Activated CD4-positive, alpha-beta T cell treated with anti-CD3 and anti-CD28 coated beads, Interleukin-2, amount 50 U/mL, for 16 hours (primary cell): ENCODE data around the gene CORO6.

Experiments used
- DNase-seq: peaks from one replicate; pipeline ENCODE4 v3.0.0-alpha.2; 2020

CORO6 gene

GRCh38 chr17:29612094-29612403 lies 10.7 kb downstream of the CORO6 start:
- DNase-seq, result no peak

DNA sequence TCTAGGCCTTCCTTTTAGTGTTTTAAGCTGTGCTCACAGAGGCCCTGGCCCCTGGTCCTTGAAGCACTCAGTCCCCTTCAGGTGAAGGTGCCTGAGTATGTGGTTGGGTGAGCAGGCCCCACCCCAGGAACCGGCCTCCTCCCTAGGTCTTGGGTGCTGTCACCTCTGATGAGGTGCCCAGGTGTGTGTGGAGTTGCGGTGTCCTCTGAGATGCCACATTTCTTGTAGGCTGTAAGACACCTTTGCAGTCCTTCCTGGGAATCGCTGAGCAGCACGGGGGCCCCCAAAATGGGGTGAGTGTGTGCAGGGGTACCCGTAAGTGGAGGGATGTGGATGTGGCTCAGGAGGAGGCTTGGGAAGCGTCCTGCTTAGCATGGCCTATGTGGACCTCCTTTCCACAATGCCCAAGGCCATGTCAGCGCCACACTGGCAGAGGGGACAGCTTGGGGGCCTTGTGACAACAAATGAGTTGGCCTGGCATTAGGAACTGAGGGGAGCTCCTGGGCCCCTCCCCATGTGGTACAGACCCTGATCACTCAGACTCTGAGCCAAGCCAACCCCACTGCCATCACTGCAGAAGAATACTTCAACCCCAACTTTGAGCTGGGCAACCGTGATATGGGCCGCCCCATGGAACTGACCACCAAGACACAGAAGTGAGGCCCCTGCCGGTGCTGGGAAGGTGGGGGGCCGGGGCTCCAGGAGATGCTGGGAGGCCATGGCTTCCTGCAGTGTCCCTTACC lies 11.2 kb downstream of the CORO6 start:
- no peak for DNase-seq

DNA sequence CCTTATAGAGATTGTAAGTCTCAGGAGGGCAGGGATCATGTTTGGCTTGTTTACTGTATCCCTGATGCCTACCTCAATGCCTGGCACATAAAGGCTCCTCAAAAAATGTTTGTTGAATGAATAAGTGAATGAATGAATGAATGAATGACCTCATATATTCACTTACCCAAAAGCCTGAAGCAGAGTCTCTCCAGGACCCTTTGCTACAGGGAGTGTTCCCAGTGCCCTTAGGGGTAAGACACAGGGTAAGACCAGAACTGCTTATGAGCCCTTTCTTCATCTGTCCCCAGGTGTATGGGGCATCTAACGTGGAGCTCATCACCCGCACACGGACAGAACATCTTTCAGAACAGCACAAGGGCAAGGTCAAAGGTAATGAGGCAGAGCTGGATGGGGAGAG lies 12.3 kb downstream of the CORO6 start:
- no peak for DNase-seq

DNA sequence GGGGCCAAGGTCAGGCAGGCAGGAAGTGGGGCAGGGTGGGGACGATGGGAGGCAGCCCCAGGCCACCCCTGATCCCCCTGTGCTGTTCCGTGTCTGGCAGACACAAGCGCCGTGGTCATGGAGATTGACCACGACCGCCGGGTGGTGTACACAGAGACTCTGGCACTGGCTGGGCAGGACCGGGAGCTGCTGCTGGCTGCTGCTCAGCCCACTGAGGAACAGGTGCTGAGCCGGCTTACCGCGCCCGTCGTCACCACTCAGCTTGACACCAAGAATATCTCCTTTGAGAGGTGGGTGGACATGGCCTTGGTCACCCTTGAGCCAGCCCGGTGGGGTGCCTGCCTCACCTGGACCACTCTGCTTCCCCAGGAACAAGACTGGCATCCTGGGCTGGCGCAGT lies 13.7 kb downstream of the CORO6 start:
- no peak for DNase-seq

DNA sequence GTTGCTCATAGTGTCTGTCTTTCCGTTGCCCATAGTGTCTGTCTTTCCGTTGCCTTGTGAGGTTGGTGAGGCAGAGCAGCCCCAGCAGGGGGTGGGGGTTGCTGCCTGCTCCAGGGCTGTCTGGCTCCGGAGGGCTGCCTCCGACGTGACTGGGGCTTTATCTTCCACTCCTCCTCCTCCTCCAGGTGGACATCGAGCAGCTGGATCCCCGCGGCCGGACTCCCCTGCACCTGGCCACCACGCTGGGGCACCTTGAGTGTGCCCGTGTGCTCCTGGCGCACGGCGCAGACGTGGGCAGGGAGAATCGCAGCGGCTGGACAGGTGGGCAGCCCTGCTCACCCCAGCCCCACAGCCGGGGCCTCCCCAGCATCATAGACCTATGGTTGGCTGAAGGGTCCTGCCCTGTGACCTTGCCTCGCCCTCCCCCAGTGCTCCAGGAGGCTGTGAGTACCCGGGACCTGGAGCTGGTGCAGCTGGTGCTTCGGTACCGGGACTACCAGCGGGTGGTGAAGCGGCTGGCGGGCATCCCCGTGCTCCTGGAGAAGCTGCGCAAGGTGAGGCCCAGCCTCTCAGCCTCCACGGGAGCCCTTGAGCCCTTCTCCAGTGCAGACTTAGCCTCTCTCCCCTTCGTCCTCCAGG lies 15.0 kb downstream of the CORO6 start:
- DNase-seq, result no peak

GRCh38 chr17:29603109-29603674 lies 19.5 kb downstream of the CORO6 start:
- DNase-seq, result no peak

DNA sequence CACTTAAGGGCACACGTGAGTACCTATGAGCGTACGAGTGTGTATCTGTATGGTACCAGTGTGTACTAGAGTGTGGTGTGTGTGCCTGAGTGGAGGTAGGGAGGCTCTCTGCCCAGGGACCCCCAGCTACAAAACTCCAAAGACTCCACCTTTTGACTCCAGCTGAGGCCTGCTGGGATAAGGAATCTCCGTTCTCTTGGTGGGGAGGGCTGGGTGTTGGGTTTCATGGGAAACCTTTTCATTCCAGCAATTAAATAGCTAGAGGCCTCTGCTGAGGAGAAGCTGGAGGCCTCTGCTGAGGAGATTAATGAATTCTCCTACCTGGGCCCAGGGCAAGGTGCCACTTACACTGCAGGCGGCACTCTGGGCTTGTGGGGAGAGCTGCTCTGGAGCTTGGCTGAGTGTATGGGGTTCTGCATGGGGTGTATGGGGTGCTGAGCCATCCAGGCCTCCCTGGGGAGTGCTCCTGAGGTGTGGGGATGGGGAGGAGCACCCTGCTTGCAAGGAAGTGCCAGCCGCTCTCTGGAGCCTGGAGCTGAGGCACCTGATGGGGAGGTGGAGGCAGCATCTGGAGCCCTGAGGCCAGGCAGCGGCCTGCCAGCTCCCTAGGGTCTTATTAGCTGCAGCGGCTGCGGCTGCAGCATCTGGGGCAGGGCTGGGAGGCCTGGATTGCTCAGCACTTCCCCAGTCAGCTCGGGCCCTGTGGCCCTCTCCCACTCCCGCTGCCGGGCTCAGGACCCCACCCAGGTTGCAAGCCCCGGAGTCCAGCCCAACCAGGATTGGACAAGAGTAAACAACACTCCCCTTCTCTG lies 25.1 kb downstream of the CORO6 start:
- no peak for DNase-seq

DNA sequence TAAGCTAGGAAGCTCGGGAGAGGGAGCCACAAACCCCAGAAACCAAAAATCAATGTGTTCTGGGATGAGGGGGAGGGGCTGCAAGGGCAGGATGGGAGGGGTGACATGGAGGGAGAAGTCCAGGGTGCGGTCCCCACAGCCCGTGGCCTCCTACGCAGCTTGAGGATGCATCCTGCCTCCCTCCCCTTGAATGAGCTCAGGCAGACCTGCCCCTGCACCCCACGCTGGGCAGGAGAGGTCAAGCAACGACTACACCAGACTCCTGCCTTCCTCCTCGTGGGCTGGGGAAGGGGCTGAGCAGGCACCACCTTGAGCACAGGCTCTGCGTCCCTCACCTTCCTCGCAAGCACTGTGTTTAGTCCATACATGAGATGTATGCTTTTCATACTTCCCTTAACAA lies 25.9 kb downstream of the CORO6 start:
- DNase-seq, result no peak

- DNase-seq, result no peak
Measured at GRCh38 chr17:29595943-29596774, 26.6 kb downstream of the CORO6 start.

- DNase-seq, result no peak
Measured at GRCh38 chr17:29595107-29595942, 27.4 kb downstream of the CORO6 start.

GRCh38 chr17:29594519-29595090 lies 28.1 kb downstream of the CORO6 start:
- no peak for DNase-seq

- no peak for DNase-seq
Measured at GRCh38 chr17:29593591-29594518, 28.9 kb downstream of the CORO6 start.

GRCh38 chr17:29592850-29593551 lies 29.7 kb downstream of the CORO6 start, which contains the start of gene ANKRD13B:
ANKRD13B (plus strand) TSS chr17:29593132; CDS start chr17:29593622, 490 bp downstream.
- peak; percentile 63 for DNase-seq

DNA sequence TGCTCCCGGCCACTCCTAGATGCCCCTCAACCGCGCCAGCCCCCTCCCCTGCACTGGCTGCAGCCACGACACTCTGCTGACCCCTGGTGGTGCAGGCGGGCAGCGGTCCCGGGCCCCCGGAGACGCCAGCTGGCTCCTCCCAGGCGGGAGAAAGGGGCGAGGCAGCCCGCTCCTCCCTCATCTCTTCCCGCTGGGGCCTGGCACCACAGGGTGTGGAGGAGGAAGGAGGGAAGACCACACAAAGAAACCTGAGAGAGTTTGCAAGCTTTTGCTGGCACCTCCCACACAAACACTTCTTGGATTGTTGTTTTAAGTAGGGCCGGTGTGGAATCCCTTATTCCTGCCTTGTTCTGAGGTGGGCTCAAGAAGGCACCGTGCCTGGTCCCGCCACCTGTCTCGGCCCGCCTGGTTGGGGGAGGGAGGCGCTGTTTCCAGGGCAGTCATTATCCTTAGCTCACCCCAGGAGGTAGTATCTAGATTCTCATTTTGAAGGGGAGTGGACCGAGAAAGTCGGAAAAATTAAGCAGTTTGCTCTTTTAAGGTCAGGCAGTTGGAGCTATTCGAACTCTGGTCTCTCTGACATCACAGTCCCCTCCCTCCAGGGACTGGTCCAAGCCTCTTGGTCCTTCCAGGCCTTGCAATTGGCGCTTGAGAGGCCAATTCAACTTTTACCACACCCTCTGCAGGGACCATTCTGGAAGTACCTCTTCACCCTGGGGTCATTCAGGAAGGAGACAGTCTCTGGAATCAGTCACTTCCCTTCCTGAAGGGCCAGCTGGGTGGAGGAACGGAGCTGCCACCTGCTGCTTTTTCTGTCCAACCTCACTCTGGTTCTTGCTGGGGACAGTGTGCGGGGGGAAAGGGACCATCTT lies 30.7 kb downstream of the CORO6 start:
- peak; percentile 89 for DNase-seq

DNA sequence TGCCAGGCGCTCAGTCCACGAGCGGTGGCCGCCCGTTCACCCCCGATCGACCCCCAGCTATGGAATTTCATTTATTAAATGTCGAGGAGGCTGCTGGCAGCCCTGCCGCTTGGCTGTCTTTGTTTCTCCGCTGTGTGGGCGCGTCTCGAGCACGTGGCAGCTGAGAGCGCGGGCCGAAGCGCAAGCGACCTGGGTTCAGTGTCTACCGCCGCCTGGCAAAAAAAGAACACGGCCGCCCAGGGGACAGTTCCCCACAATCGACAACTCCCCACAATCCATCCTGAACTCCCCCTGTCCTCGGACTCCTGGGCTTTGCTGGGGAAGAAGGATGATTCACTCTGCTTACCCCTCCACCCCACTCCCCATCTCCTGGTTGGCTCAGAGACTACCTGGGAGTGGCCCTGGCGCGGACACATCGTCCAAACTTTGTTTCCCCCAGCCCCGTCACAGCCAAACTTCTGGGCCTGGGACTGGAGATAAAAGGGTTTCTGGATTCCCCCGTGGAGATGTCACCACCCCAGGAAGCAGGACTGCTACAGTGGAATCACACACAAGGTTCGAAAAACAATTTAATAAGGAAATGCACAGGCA lies 31.5 kb downstream of the CORO6 start:
- peak; percentile 35 for DNase-seq

DNA sequence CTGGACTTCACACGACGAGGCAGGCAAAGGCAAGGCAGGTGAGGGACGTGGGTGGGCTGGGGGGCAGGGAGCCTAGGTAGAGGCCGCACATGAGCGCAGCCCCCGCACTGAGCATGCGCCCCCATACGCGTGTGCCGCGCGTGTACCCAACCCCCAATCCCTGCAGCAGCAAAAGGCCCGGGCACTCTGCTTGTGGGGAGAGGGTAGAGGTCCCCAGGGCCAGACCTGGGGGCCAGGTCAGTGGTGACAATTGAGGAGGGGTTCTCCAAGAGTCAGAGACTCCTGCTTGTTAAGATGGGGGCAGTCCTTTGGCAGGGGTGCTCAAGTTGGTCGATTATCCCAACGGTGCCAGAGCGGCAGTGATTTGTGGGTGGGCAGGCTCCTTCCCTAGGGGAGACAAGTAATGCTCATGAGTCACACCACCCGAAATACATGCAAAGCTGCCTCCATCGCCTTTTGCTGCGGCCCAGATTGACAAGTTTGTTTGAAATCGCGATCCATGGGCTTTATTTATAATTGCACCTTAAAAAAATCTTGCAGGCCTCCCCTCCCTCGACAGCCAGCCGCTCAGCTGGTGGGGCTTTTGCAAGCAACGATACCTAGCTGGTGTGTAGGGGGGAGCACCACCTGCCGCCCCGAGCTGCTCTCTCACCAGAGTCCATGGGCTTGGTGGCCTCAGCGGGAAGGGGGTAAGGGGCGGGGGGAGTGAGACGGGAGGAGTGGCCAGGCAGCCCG lies 32.1 kb downstream of the CORO6 start:
- peak; percentile 21 for DNase-seq
